Measurements from ENCODE around the gene NQO2.

- TF ChIP-seq CTCF (IDR thresholded peaks at IDR 0.05) = no peak
- TF ChIP-seq EZH2 (IDR thresholded peaks at IDR 0.05; ENCODE audit: borderline replicate concordance, insufficient read depth, low read depth, low read length, poor library complexity, severe bottlenecking) = no peak
Observed at GRCh38 chr6:2990248-2990931, 9.3 kb upstream of the NQO2 start.
